ENCODE measurements around the gene TET3. TPM values are rescaled to one million over a fixed set of nuclear protein-coding genes. Genes with fewer than 3 reads are reported as not detected.

The TET3 gene
- total RNA-seq, 3 donors from 2014 or later (not counting 1 experiment from before 2014, with no cell fraction given), result 40.0 to 47.9 (median 45.3) TPM

DNA sequence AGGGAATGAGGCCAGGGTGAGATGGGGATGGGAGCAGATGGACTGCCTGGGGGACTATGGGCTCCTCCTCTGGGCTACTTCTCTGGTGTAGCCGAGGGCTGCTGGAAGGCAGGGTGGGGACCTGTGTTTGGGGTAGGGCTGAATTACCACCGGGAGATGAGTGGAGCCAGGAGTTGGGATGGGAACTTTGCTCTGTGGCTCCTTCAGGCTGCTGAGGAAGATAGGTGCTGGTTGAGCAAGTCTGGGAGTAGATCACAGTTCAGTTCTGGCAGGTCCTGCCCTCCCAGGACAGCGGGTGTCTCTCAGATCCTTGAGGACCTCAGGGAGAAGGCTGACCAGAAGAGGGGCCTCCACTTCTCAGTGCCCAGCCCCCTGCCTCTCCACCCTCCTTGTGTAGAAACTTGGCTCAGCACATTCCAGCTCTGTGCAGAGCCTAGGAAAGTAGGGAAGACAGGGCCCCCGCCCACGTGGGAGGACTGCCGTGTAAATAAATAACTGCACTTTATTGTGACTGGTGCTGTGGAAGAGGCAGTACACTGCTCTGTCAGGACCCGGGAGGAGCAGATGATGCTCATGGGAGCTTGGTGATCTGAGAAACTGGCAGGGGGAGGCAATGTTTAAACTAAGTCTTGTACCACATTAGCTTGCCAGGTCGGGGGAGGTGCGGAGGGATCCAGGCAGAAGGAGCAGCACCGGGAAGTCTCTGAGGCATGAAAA lies 15.3 kb downstream of the TET3 start:
- no peaks in the 10 kb centered on the region for H3K9me3 Mint-ChIP-seq
- Histone ChIP-seq H3K27me3 (ENCODE audit: control insufficient read depth, insufficient read depth, low read length) (no peaks in the 10 kb centered on the region), H3K4me3 (ENCODE audit: low read length) (no peak overlapping the region), H3K4me1 (ENCODE audit: control insufficient read depth, insufficient read depth, low read length) (peaks cover 34% of the 10 kb centered on the region), H3K27ac (ENCODE audit: low read length) (no peak overlapping the region), H3K9me3 (ENCODE audit: control insufficient read depth, insufficient read depth, low read length) (no peaks in the 10 kb centered on the region), H3K36me3 (ENCODE audit: control insufficient read depth, insufficient read depth, low read length) (no peaks in the 10 kb centered on the region)
- TF ChIP-seq, protein P1, sequence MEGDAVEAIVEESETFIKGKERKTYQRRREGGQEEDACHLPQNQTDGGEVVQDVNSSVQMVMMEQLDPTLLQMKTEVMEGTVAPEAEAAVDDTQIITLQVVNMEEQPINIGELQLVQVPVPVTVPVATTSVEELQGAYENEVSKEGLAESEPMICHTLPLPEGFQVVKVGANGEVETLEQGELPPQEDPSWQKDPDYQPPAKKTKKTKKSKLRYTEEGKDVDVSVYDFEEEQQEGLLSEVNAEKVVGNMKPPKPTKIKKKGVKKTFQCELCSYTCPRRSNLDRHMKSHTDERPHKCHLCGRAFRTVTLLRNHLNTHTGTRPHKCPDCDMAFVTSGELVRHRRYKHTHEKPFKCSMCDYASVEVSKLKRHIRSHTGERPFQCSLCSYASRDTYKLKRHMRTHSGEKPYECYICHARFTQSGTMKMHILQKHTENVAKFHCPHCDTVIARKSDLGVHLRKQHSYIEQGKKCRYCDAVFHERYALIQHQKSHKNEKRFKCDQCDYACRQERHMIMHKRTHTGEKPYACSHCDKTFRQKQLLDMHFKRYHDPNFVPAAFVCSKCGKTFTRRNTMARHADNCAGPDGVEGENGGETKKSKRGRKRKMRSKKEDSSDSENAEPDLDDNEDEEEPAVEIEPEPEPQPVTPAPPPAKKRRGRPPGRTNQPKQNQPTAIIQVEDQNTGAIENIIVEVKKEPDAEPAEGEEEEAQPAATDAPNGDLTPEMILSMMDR (IDR thresholded peaks at IDR 0.05), result no peak
- H3K36me3 Mint-ChIP-seq, result no peaks in the 10 kb centered on the region
- peaks cover 62 to 74% of the 10 kb centered on the region in 2 donors for H3K4me1 Mint-ChIP-seq
- H3K27ac Mint-ChIP-seq, result peak overlapping the region; percentile 79 to 92
- H3K27me3 Mint-ChIP-seq (ENCODE audit: low read depth in 2 of 2), result no peaks in the 10 kb centered on the region
- ATAC-seq, result no peak
- 86% methylated on average over 10 of the region's 10 CpGs for WGBS (ENCODE audit: insufficient coverage)
- peak overlapping the region; percentile 21 for H3K4me3 Mint-ChIP-seq
- no peak for DNase-seq
- intact Hi-C loops (cut with micrococcal nuclease), result loop anchor here (2.0 to 10.0 kb wide), 2 partner anchors 13 to 95 kb away; no protein-coding TSS in a partner anchor

DNA sequence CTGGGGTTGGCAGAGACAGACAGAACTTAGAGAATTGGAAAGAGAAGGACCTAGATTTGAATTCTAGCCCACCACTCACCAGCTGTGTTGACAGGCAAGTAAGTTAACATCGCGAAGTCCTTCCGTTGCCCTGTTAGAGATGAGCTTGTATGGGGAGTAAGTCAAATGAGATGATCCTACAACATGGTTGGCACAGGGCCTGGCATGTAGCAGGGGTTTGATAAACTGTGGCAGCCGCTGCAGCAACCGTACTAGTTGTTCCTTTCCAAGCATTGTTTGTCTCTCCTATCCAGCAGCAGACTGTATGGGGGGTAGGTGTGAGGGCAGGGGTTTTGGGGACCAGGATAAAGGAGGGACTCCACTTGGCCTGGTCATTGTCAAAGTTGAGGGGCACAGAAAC lies 16.0 kb downstream of the TET3 start:
- intact Hi-C loops (cut with micrococcal nuclease), result loop anchor here (2.0 to 10.0 kb wide), 2 partner anchors 14 to 94 kb away; no protein-coding TSS in a partner anchor
- H3K4me1 Mint-ChIP-seq, result peaks cover 66 to 79% of the 10 kb centered on the region in 2 donors
- H3K27ac ChIP-seq (ENCODE audit: low read length), result no peak overlapping the region

DNA sequence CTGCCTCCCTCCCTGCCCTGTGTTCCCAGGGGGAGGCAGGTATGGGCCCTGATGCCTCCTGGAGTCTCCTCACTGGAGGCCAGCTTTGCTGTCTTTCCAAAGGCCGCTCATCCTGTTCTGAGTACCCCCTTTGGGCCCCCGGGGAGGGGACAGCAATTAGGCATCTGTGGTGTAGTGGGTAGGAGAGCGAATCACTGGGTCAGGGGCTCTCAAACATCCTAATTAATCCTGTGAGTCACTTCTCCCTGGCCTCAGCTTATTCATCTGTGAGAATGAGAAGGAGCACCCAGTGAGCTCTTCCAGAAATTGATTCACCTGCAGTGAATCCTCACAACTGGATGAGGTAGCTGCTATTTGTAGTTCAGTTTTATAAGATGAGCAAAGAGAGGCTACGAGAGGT lies 16.4 kb downstream of the TET3 start:
- H3K4me1 ChIP-seq (ENCODE audit: control insufficient read depth, insufficient read depth, low read length), result peaks cover 34% of the 10 kb centered on the region
- no peak overlapping the region for H3K27ac ChIP-seq (ENCODE audit: low read length)
- no peaks in the 10 kb centered on the region for H3K36me3 ChIP-seq (ENCODE audit: control insufficient read depth, insufficient read depth, low read length)
- WGBS (ENCODE audit: insufficient coverage), result 76% methylated on average over 4 of the region's 4 CpGs
- intact Hi-C loops (cut with micrococcal nuclease), result loop anchor here (2.0 to 10.0 kb wide), 2 partner anchors 14 to 94 kb away; no protein-coding TSS in a partner anchor
- peaks cover 70 to 83% of the 10 kb centered on the region in 2 donors for H3K4me1 Mint-ChIP-seq
- H3K9me3 Mint-ChIP-seq, result no peaks in the 10 kb centered on the region
- H3K4me3 ChIP-seq (ENCODE audit: low read length), result no peak overlapping the region
- peak overlapping the region; percentile 79 to 92 for H3K27ac Mint-ChIP-seq
- H3K27me3 Mint-ChIP-seq (ENCODE audit: low read depth in 2 of 2), result no peaks in the 10 kb centered on the region
- ATAC-seq (no peak), DNase-seq (no peak)
- H3K36me3 Mint-ChIP-seq, result no peaks in the 10 kb centered on the region
- no peaks in the 10 kb centered on the region for H3K27me3 ChIP-seq (ENCODE audit: control insufficient read depth, insufficient read depth, low read length)
- no peaks in the 10 kb centered on the region for H3K9me3 ChIP-seq (ENCODE audit: control insufficient read depth, insufficient read depth, low read length)
- TF ChIP-seq, protein P1 (IDR thresholded peaks at IDR 0.05), result no peak
- H3K4me3 Mint-ChIP-seq, result peak overlapping the region; percentile 81

More for the DNA sequence above, 16.0 kb downstream of the TET3 start:
- peak overlapping the region; percentile 79 to 92 for H3K27ac Mint-ChIP-seq
- Histone ChIP-seq H3K36me3 (ENCODE audit: control insufficient read depth, insufficient read depth, low read length) (no peaks in the 10 kb centered on the region), H3K4me1 (ENCODE audit: control insufficient read depth, insufficient read depth, low read length) (peaks cover 34% of the 10 kb centered on the region), H3K4me3 (ENCODE audit: low read length) (no peak overlapping the region), H3K27me3 (ENCODE audit: control insufficient read depth, insufficient read depth, low read length) (no peaks in the 10 kb centered on the region), H3K9me3 (ENCODE audit: control insufficient read depth, insufficient read depth, low read length) (no peaks in the 10 kb centered on the region)
- ATAC-seq (no peak), DNase-seq (no peak)
- TF ChIP-seq, protein P1 (IDR thresholded peaks at IDR 0.05), result no peak
- H3K27me3 Mint-ChIP-seq (ENCODE audit: low read depth in 2 of 2), result no peaks in the 10 kb centered on the region
- H3K9me3 Mint-ChIP-seq, result no peaks in the 10 kb centered on the region
- 97% methylated on average over 5 of the region's 5 CpGs for WGBS (ENCODE audit: insufficient coverage)
- no peaks in the 10 kb centered on the region for H3K36me3 Mint-ChIP-seq
- H3K4me3 Mint-ChIP-seq, result peak overlapping the region; percentile 21

Measured in natural killer cell (primary cell).